Measurements from ENCODE around the gene NSFL1C. TPM values are rescaled to one million over a fixed set of nuclear protein-coding genes. Genes with fewer than 3 reads are reported as not detected.

Gene NSFL1C
- total RNA-seq (46.2 and 51.6 TPM in 2 replicates), polyA plus RNA-seq (85.8 and 102 TPM in 2 replicates)

DNA sequence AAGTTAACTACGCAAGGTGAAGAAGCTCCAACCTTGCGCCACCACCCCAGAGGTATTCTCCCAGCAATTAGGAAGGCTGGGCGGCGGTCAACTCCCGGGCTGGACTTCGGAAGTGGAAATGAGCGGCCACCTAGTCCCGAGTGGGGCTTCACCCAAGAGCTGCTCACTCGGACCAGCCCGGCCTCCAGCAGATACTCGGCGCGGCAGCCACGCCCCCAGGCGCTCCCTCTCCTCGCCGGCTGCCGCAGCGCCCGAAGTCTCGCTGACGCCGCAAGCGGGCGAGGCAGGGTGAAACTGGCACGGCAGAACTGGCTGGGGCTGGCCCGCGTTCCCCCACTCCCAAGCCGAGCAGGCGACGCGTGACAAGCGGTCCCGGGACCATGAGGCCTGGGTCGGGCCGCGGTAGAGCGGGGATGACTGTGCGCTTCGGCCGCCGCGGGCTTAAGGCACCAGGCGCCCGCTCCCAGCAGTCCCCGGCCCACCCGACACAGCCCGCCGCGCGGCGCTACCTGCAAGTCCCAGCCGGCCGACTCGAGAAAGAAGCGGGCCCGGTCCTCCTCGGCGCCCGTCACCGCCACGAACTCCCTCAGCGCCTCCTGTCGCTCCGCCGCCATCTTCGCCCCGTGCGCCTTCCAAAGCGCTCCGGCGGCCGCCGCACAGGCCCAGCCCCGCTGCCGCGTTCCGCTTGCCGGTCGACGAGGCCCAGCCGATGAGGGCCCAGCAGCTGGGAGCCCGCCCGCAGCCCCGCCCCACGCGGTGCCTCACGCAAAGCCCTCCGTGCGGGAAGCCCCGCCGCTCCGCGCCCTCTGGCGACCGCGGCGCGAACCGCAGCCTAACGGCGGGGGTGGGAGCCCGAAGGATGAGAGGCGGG is at the start of gene NSFL1C:
Gene NSFL1C (minus strand): TSS at position 639 of the 871 bp plus-strand sequence. CDS start 25 bp downstream, at position 614.
- H3K9me3 ChIP-seq (ENCODE audit: low read depth) = no peaks in the 10 kb centered on the region
- peak; percentile 96 to 97 for DNase-seq (ENCODE audit: low read depth in 1 of 2, low spot score in 1 of 2)
- peaks cover 3% of the 10 kb centered on the region for H3K4me1 ChIP-seq (ENCODE audit: low read depth)
- no peaks in the 10 kb centered on the region for H3K36me3 ChIP-seq
- TF ChIP-seq, protein P1, sequence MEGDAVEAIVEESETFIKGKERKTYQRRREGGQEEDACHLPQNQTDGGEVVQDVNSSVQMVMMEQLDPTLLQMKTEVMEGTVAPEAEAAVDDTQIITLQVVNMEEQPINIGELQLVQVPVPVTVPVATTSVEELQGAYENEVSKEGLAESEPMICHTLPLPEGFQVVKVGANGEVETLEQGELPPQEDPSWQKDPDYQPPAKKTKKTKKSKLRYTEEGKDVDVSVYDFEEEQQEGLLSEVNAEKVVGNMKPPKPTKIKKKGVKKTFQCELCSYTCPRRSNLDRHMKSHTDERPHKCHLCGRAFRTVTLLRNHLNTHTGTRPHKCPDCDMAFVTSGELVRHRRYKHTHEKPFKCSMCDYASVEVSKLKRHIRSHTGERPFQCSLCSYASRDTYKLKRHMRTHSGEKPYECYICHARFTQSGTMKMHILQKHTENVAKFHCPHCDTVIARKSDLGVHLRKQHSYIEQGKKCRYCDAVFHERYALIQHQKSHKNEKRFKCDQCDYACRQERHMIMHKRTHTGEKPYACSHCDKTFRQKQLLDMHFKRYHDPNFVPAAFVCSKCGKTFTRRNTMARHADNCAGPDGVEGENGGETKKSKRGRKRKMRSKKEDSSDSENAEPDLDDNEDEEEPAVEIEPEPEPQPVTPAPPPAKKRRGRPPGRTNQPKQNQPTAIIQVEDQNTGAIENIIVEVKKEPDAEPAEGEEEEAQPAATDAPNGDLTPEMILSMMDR (IDR thresholded peaks at IDR 0.05; ENCODE audit: low read depth, low read length) = peak; percentile 81
- no peaks in the 10 kb centered on the region for H3K27me3 ChIP-seq
- peak within 1 kb of the TSS; percentile 90 for H3K27ac ChIP-seq
- H3K4me3 ChIP-seq = peak within 1 kb of the TSS; percentile 79

DNA sequence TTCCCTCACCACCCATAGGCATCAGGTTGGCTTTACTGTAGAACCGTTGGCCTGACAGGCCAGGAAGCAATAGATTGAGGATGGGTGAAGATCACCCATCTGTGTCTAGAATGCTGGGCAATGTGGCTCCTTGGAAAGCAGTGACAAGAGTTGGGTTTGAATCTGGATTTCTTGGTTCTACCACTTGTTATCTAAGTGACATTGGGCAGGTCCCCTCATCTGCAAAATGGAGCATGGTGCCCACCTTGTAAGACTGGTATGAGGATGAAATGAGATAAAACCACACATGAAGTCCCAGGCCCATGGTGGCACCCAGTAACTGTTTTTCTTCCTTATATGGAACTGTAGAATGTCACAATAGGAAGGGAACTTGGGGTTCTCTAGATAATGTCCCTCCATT is 47.2 kb upstream of the NSFL1C start:
- Histone ChIP-seq H3K4me3 (no peak overlapping the region), H3K4me1 (ENCODE audit: low read depth) (no peaks in the 10 kb centered on the region), H3K27ac (no peak overlapping the region), H3K36me3 (no peaks in the 10 kb centered on the region), H3K9me3 (ENCODE audit: low read depth) (no peaks in the 10 kb centered on the region), H3K27me3 (peaks cover 17% of the 10 kb centered on the region)
- TF ChIP-seq, protein P1 (IDR thresholded peaks at IDR 0.05; ENCODE audit: low read depth, low read length) = no peak
- no peak for DNase-seq (ENCODE audit: low read depth in 1 of 2, low spot score in 1 of 2)

DNA sequence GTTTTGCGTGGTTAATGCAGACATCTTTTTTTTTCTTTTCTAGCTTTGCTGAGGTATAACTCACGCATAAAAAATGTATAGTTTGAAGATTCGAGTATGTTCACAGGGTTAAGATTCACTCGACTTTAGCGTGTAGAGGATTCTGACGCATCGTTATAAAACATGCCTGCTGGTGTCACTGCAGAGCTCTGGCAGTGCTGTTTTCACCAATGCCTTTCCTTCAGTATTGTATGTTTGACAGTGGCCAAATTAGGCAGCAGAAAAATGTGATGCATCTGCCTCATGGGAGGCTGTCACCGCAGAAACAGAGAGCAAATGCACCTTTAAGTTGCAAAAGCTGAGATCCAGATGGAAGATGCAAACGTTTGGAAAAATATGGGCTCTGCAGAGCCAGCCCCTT is 42.6 kb upstream of the NSFL1C start:
- no peaks in the 10 kb centered on the region for H3K36me3 ChIP-seq
- peaks cover 35% of the 10 kb centered on the region for H3K27me3 ChIP-seq
- peak; percentile 6 to 35 for DNase-seq (ENCODE audit: low read depth in 1 of 2, low spot score in 1 of 2)
- H3K4me1 ChIP-seq (ENCODE audit: low read depth) = no peaks in the 10 kb centered on the region
- H3K27ac ChIP-seq = no peak overlapping the region
- H3K9me3 ChIP-seq (ENCODE audit: low read depth) = no peaks in the 10 kb centered on the region
- no peak overlapping the region for H3K4me3 ChIP-seq
- TF ChIP-seq, protein P1 (IDR thresholded peaks at IDR 0.05; ENCODE audit: low read depth, low read length) = peak; percentile 42

DNA sequence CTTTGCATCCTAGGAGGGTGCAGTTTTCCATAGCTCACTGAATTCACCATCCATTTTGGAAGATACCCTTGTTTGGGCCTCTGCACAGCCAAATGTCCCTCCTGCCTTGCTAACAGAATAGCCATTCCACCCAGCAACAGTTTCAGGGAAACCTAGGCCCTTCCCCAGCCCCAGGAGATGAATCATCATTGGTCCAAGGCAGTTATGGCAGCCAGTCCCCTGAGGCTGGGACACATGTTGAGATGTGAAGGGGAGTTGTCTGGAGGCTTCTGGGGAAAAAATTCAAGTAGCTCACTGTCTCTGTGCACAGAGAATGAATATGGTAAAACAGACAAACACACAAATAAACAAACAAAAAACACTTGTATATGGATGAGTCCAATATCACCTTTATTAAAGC is 41.9 kb upstream of the NSFL1C start:
- Histone ChIP-seq H3K27ac (no peak overlapping the region), H3K4me1 (ENCODE audit: low read depth) (no peaks in the 10 kb centered on the region), H3K27me3 (peaks cover 35% of the 10 kb centered on the region), H3K4me3 (no peak overlapping the region), H3K36me3 (no peaks in the 10 kb centered on the region), H3K9me3 (ENCODE audit: low read depth) (no peaks in the 10 kb centered on the region)
- no peak for DNase-seq (ENCODE audit: low read depth in 1 of 2, low spot score in 1 of 2)
- TF ChIP-seq, protein P1 (IDR thresholded peaks at IDR 0.05; ENCODE audit: low read depth, low read length) = no peak

DNA sequence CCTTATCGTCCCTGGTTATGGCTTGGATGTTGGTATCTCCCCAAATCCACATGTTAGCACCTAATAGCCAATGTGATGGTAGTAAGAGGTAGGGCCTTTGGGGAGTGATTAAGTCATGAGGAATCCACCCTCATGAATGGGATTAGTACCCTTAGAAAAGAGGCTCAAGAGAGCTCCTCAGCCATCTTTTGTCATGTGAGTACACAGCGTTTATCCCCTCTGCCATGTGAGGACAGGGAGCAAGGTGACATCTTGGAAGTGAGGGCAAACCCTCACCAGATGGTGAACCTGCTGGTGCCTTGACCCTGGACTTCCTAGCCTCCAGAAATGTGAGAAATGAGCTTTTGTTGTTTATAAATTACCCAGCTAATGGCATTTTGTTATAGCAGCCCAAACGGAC is 40.6 kb upstream of the NSFL1C start:
- Histone ChIP-seq H3K9me3 (ENCODE audit: low read depth) (no peaks in the 10 kb centered on the region), H3K27me3 (peaks cover 35% of the 10 kb centered on the region), H3K27ac (no peak overlapping the region), H3K36me3 (no peaks in the 10 kb centered on the region), H3K4me1 (ENCODE audit: low read depth) (no peaks in the 10 kb centered on the region), H3K4me3 (no peak overlapping the region)
- DNase-seq (ENCODE audit: low read depth in 1 of 2, low spot score in 1 of 2) = no peak
- TF ChIP-seq, protein P1 (IDR thresholded peaks at IDR 0.05; ENCODE audit: low read depth, low read length) = no peak

All from cardiac muscle cell (in vitro differentiated cells and primary cell).